Activated CD8-positive, alpha-beta memory T cell treated with anti-CD3 and anti-CD28 coated beads, Interleukin-2, amount 10 ng/mL, durations not matched to agents 7 days and 5 days (primary cell): Measurements from ENCODE around the gene TTLL13. TPM values are rescaled to one million over a fixed set of nuclear protein-coding genes. Genes with fewer than 3 reads are reported as not detected.

Experiments used
- ATAC-seq: fragments of 150-1000 bp; cut with Tn5 transposase; one replicate; pipeline ENCODE4 v1.10.0; 2021; ENCODE audit warnings: moderate library complexity
- CTCF ChIA-PET: fragments of 350-600 bp; sonication (Branson Sonifier 250); formaldehyde crosslinking; loops from one replicate; lab custom pipeline; 2021; ENCODE audit warnings: antibody characterized with exemption; lab: Charles Lee
- DNase-seq: peaks from one replicate; pipeline ENCODE4 v3.0.0-alpha.2; 2020
- H3K27ac Mint-ChIP-seq: one replicate; pipeline ENCODE4 v1.8.0; 2021; ENCODE audit warnings: mild to moderate bottlenecking, mixed read lengths
- H3K27me3 Mint-ChIP-seq: one replicate; pipeline ENCODE4 v1.8.0; 2021; ENCODE audit warnings: mixed read lengths
- H3K36me3 Mint-ChIP-seq: one replicate; pipeline ENCODE4 v1.8.0; 2021; ENCODE audit warnings: mild to moderate bottlenecking, mixed read lengths
- H3K4me1 Mint-ChIP-seq: one replicate; pipeline ENCODE4 v1.8.0; 2021; ENCODE audit warnings: mixed read lengths
- H3K4me3 Mint-ChIP-seq: one replicate; pipeline ENCODE4 v1.8.0; 2021; ENCODE audit warnings: mild to moderate bottlenecking, moderate library complexity, mixed read lengths
- H3K9me3 Mint-ChIP-seq: one replicate; pipeline ENCODE4 v1.8.0; 2022; ENCODE audit warnings: low read depth, mixed read lengths
- total RNA-seq, 2 experiments: library from RNA; stranded (reverse); gene quantifications; one replicate each; pipeline ENCODE4 v1.2.3, GENCODE V29; 2021

TTLL13 gene
- total RNA-seq, 2 experiments from 2014 or later = 0.80 to 1.1 TPM

GRCh38 chr15:90223441-90224165, 25.8 kb upstream of the TTLL13 start:
- CTCF ChIA-PET = interaction anchor here (2.6 to 3.0 kb wide), 2 partner anchors 23 to 81 kb away, joined by 11 to 27 read pairs; partner anchors contain the start of gene SEMA4B
- ATAC-seq (no peak), DNase-seq (no peak)
- H3K9me3 Mint-ChIP-seq = no peaks in the 10 kb centered on the region
- H3K36me3 Mint-ChIP-seq = no peaks in the 10 kb centered on the region
- no peak overlapping the region for H3K27ac Mint-ChIP-seq
- H3K4me3 Mint-ChIP-seq = no peak overlapping the region
- no peaks in the 10 kb centered on the region for H3K27me3 Mint-ChIP-seq
- H3K4me1 Mint-ChIP-seq = peaks cover 9% of the 10 kb centered on the region

- DNase-seq (no peak), ATAC-seq (no peak)
- peaks cover 12% of the 10 kb centered on the region for H3K36me3 Mint-ChIP-seq
- no peaks in the 10 kb centered on the region for H3K9me3 Mint-ChIP-seq
- H3K27me3 Mint-ChIP-seq = no peaks in the 10 kb centered on the region
- no peak overlapping the region for H3K27ac Mint-ChIP-seq
- peaks cover 10% of the 10 kb centered on the region for H3K4me1 Mint-ChIP-seq
- no peak overlapping the region for H3K4me3 Mint-ChIP-seq
- CTCF ChIA-PET = no interaction called here
These were observed 24.3 kb upstream of the TTLL13 start for GRCh38 chr15:90225047-90225446.

- Mint-ChIP-seq H3K27ac (no peak overlapping the region), H3K9me3 (no peaks in the 10 kb centered on the region), H3K4me3 (no peak overlapping the region), H3K4me1 (peaks cover 16% of the 10 kb centered on the region), H3K27me3 (no peaks in the 10 kb centered on the region), H3K36me3 (peaks cover 17% of the 10 kb centered on the region)
- CTCF ChIA-PET = interaction anchor here (0.5 kb wide), 1 partner anchor 161 kb away, joined by 3 read pairs; no protein-coding TSS in a partner anchor
- DNase-seq (no peak), ATAC-seq (no peak)
These were observed 23.7 kb upstream of the TTLL13 start for GRCh38 chr15:90225504-90226234.

GRCh38 chr15:90227336-90227735, 22.0 kb upstream of the TTLL13 start:
- Mint-ChIP-seq H3K4me3 (no peak overlapping the region), H3K4me1 (peaks cover 32% of the 10 kb centered on the region), H3K27me3 (no peaks in the 10 kb centered on the region), H3K27ac (no peak overlapping the region), H3K36me3 (peaks cover 25% of the 10 kb centered on the region), H3K9me3 (no peaks in the 10 kb centered on the region)
- DNase-seq (no peak), ATAC-seq (no peak)
- CTCF ChIA-PET = no interaction called here

- Mint-ChIP-seq H3K9me3 (no peaks in the 10 kb centered on the region), H3K36me3 (peaks cover 28% of the 10 kb centered on the region), H3K27me3 (no peaks in the 10 kb centered on the region), H3K27ac (no peak overlapping the region), H3K4me1 (peaks cover 36% of the 10 kb centered on the region), H3K4me3 (no peak overlapping the region)
- ATAC-seq = no peak
- CTCF ChIA-PET = no interaction called here
- DNase-seq = no peak
These were observed 21.3 kb upstream of the TTLL13 start for GRCh38 chr15:90227816-90228772.

- Mint-ChIP-seq H3K4me1 (peaks cover 36% of the 10 kb centered on the region), H3K27me3 (no peaks in the 10 kb centered on the region), H3K9me3 (no peaks in the 10 kb centered on the region), H3K36me3 (peaks cover 28% of the 10 kb centered on the region), H3K4me3 (no peak overlapping the region), H3K27ac (peak overlapping the region; percentile 52)
- CTCF ChIA-PET = no interaction called here
- DNase-seq = no peak
- ATAC-seq = no peak
These were observed 20.4 kb upstream of the TTLL13 start for GRCh38 chr15:90228960-90229359.

- Mint-ChIP-seq H3K27ac (peak overlapping the region; percentile 94), H3K27me3 (no peaks in the 10 kb centered on the region), H3K4me1 (peaks cover 45% of the 10 kb centered on the region), H3K9me3 (no peaks in the 10 kb centered on the region), H3K36me3 (peaks cover 28% of the 10 kb centered on the region), H3K4me3 (peak overlapping the region; percentile 89)
- no peak for DNase-seq
- CTCF ChIA-PET = interaction anchor here (0.6 to 4.8 kb wide), 7 partner anchors 10 to 63 kb away, joined by 3 to 35 read pairs (median 6); partner anchors contain the start of gene SEMA4B
- ATAC-seq = no peak
These were observed 19.3 kb upstream of the TTLL13 start for GRCh38 chr15:90230071-90230494.

GRCh38 chr15:90230610-90231009, 18.7 kb upstream of the TTLL13 start:
- DNase-seq = no peak
- Mint-ChIP-seq H3K36me3 (peaks cover 28% of the 10 kb centered on the region), H3K27ac (peak overlapping the region; percentile 94), H3K4me3 (peak overlapping the region; percentile 89), H3K9me3 (no peaks in the 10 kb centered on the region), H3K4me1 (peaks cover 48% of the 10 kb centered on the region), H3K27me3 (no peaks in the 10 kb centered on the region)
- ATAC-seq = no peak
- CTCF ChIA-PET = interaction anchor here (0.6 to 4.8 kb wide), 9 partner anchors 10 to 128 kb away, joined by 3 to 35 read pairs (median 6); partner anchors contain the start of genes IDH2 and SEMA4B

- DNase-seq (peak; percentile 90), ATAC-seq (peak; percentile 56)
- no peaks in the 10 kb centered on the region for H3K27me3 Mint-ChIP-seq
- H3K9me3 Mint-ChIP-seq = no peaks in the 10 kb centered on the region
- H3K36me3 Mint-ChIP-seq = peaks cover 32% of the 10 kb centered on the region
- peaks cover 52% of the 10 kb centered on the region for H3K4me1 Mint-ChIP-seq
- peak overlapping the region; percentile 94 for H3K27ac Mint-ChIP-seq
- CTCF ChIA-PET = interaction anchor here (1.0 to 4.8 kb wide), 10 partner anchors 11 to 132 kb away, joined by 3 to 35 read pairs (median 7); partner anchors contain the start of genes IDH2 and SEMA4B
- peak overlapping the region; percentile 89 for H3K4me3 Mint-ChIP-seq
These were observed 18.0 kb upstream of the TTLL13 start for GRCh38 chr15:90231028-90232017.

- peak overlapping the region; percentile 94 for H3K27ac Mint-ChIP-seq
- peak overlapping the region; percentile 89 for H3K4me3 Mint-ChIP-seq
- DNase-seq = no peak
- no peak for ATAC-seq
- no peaks in the 10 kb centered on the region for H3K9me3 Mint-ChIP-seq
- CTCF ChIA-PET = interaction anchor here (0.9 to 4.8 kb wide), 6 partner anchors 12 to 133 kb away, joined by 3 to 35 read pairs (median 14); partner anchors contain the start of gene SEMA4B
- peaks cover 52% of the 10 kb centered on the region for H3K4me1 Mint-ChIP-seq
- no peaks in the 10 kb centered on the region for H3K27me3 Mint-ChIP-seq
- H3K36me3 Mint-ChIP-seq = peaks cover 35% of the 10 kb centered on the region
These were observed 17.2 kb upstream of the TTLL13 start for GRCh38 chr15:90232196-90232595.

- ATAC-seq (no peak), DNase-seq (no peak)
- no peaks in the 10 kb centered on the region for H3K27me3 Mint-ChIP-seq
- H3K9me3 Mint-ChIP-seq = no peaks in the 10 kb centered on the region
- H3K4me3 Mint-ChIP-seq = peak overlapping the region; percentile 89
- H3K36me3 Mint-ChIP-seq = peaks cover 35% of the 10 kb centered on the region
- H3K4me1 Mint-ChIP-seq = peaks cover 52% of the 10 kb centered on the region
- H3K27ac Mint-ChIP-seq = peak overlapping the region; percentile 94
- CTCF ChIA-PET = interaction anchor here (0.9 to 4.8 kb wide), 9 partner anchors 13 to 134 kb away, joined by 3 to 35 read pairs (median 5); partner anchors contain the start of genes IDH2 and SEMA4B
These were observed 16.4 kb upstream of the TTLL13 start for GRCh38 chr15:90232941-90233386.
